ENCODE measurements around the gene SIMC1. TPM values are rescaled to one million over a fixed set of nuclear protein-coding genes. Genes with fewer than 3 reads are reported as not detected.
"Not testable (repeated sequence)": the region's sequence is repeated elsewhere in the genome, so short reads cannot be mapped to it uniquely, and the experiment has no call there.

SIMC1 gene
- total RNA-seq, 1 donor = 11.0 TPM

- not testable (repeated sequence) for DNase-seq (ENCODE audit: low read depth in 2 of 3, low spot score in 2 of 3)
Observed at GRCh38 chr5:176290057-176290840, 52.0 kb downstream of the SIMC1 start.

DNA sequence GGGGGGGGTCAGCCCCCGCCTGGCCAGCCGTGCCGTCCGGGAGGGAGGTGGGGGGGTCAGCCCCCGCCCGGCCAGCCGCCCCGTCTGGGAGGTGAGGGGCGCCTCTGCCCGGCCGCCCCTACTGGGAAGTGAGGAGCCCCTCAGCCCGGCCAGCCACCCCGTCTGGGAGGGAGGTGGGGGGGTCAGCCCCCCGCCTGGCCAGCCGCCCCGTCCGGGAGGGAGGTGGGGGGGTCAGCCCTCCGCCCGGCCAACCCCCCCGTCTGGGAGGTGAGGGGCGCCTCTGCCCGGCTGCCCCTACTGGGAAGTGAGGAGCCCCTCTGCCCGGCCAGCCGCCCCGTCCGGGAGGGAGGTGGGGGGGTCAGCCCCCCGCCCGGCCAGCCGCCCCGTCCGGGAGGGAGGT is 67.1 kb downstream of the SIMC1 start:
- not testable (repeated sequence) for DNase-seq (ENCODE audit: low read depth in 2 of 3, low spot score in 2 of 3)

GRCh38 chr5:176317534-176318374 is 79.5 kb downstream of the SIMC1 start:
- DNase-seq (ENCODE audit: low read depth in 2 of 3, low spot score in 2 of 3) = no peak

DNA sequence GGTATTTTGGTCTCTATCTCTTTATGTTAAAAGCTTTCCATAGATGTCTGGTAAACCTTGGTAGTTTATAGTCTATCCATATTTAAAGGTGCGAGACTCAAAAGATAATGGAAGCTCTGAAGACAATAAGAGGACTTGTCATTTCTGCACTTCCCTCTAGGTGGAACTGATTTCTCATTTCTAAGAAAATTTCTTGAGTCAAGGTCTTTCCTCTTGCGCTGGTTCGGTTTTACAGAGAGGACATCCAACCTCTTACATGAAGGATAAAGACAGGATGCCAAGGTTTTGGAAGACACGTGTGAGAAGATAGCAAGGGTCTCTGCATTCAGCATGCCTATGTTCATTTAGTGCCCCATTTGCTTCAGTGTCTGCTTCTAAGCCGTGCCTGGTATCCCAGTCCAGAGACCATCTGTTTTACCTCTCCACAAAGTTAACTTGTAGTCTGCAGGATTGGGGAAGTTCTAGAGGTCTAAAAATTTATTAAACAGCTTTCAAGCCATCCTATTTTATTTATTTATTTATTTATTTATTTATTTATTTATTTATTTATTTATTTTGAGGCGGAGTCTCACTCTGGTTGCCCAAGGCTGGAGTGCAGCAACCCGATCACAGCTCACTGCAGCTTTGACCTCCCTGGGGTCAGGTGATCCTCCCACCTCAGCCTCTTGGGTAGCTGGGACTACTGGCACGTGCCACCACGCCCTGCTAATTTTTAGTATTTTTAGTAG is 81.8 kb downstream of the SIMC1 start:
- peak in 2 of 3 donors; percentile 2 to 25 for DNase-seq (ENCODE audit: low read depth in 2 of 3, low spot score in 2 of 3)

DNA sequence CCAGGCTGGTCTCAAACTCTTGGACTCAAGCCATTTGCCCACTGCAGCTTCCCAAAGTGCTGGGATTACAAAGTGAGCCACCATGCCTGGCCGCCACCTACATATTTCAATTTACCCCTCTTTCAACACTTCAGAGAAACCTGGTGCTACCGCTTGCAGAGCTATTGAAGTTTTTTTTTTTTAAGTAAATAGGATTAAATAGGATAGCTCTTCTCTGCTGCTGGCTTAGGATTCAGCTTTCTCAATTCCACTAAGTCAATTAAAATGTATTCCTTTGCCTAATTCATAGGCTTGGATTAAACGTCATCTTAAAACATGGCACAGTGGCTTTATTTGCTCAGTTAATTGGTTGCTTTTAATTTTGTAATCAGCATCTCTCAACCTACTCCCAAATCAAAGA is 82.4 kb downstream of the SIMC1 start:
- no peak for DNase-seq (ENCODE audit: low read depth in 2 of 3, low spot score in 2 of 3)

GRCh38 chr5:176334031-176334770 is 96.0 kb downstream of the SIMC1 start:
- no peak for DNase-seq (ENCODE audit: low read depth in 2 of 3, low spot score in 2 of 3)

DNA sequence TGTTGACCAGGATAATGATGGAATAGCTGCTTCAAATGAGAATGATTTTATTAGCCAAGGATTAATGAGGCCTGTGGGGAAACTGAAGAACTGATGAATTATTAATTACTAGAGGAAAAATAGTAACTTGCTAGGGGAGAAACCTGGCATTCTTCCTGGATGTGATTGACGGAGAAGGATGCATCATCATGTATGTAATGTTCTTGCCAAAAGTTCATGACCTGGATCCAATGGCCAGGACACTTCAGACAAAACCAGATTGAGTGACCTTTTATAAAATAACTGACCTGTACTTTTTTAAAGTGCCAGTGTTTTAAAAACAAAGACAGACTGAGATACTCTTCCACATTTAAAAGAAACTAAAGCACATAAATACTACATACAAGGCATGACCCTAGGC is 99.7 kb downstream of the SIMC1 start:
- no peak for DNase-seq (ENCODE audit: low read depth in 2 of 3, low spot score in 2 of 3)

DNA sequence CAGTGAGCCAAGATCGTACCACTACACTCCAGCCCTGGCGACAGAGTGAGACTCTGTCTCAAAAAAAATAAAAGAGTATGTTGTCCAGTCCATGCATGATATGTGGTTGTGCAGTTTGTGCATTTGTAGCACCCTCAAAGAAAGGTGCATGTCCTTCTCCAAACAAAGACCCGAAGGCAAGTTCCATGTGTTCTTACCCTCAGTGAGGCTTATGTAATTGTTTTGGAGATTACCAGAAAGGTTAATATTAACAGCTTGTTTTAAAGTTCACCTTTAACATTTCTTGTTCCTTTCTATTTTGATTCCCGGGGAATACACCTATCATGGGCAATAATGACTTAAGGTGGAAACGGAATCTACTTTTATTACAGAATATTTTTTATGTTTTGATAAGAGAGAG is 101.1 kb downstream of the SIMC1 start:
- no peak for DNase-seq (ENCODE audit: low read depth in 2 of 3, low spot score in 2 of 3)

- no peak for DNase-seq (ENCODE audit: low read depth in 2 of 3, low spot score in 2 of 3)
Observed at GRCh38 chr5:176341325-176342157, 103.3 kb downstream of the SIMC1 start.

DNA sequence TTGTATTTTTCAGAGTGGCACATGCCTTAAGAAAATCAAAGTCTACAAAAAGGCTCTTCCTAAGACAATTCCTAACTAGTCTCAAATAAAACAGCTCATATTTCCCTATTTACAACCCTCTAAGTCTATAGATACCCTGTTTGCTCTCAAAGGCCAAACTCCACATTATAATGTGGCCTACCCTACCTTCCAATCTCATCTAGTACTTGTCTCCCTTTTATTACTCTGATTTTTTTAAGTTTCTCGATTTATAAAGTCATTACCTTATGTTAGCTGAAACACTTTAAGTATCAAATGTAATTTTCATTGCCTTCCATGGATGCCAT is 103.9 kb downstream of the SIMC1 start:
- DNase-seq (ENCODE audit: low read depth in 2 of 3, low spot score in 2 of 3) = no peak

DNA sequence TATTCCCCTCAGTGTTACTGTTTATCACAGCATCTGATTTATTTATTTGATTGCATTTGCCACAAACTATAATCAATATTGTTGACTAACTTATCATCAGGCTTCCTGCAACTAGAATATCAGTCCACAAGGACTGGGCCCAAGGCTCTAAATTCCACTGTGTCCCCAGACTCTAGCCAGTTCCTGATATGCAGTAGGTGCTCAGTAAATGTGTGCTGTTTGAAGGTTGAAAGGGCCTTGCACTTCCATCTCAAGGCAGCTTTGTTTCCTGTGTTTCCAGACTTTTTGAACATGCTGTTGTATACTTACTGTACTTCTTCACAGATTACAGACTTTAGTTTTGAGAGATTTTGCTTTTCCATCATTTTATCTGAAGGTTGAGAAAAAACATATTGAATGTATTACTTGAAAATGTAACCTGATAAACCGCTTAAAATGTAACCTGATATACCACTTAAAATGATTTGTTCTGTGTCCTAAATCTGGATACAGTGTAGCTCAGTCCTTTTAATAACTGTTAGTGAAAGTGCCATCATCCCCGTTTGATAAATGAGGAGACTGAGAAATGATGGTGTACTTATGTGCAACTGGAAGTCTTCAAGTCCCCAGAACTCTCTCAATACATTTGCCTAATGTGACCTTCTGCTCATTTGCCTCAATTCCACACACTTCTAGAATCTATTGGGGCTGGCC is 104.7 kb downstream of the SIMC1 start:
- no peak for DNase-seq (ENCODE audit: low read depth in 2 of 3, low spot score in 2 of 3)

GRCh38 chr5:176350416-176350815 is 112.2 kb downstream of the SIMC1 start:
- no peak for DNase-seq (ENCODE audit: low read depth in 2 of 3, low spot score in 2 of 3)

GRCh38 chr5:176352116-176352878 is 114.1 kb downstream of the SIMC1 start:
- no peak for DNase-seq (ENCODE audit: low read depth in 2 of 3, low spot score in 2 of 3)

DNA sequence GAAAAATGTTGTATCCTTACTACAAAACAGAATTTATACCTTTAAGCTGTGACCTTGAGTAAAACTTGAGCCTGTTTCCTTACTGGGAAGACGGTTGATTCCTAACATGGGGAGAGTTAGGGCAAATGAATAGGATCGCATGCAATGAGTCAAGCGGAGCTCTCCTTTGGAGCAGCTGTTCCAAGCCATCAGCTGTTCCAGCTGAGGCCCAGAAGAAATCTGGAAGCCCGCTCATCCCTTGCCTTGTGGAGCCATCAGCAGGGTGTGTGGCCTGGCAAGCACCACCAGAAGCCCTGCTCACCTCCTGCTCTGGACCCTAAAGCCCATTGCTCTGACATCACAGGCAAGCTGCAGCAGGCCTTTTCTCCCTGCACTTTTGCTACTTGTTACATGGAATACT is 115.3 kb downstream of the SIMC1 start:
- no peak for DNase-seq (ENCODE audit: low read depth in 2 of 3, low spot score in 2 of 3)

DNA sequence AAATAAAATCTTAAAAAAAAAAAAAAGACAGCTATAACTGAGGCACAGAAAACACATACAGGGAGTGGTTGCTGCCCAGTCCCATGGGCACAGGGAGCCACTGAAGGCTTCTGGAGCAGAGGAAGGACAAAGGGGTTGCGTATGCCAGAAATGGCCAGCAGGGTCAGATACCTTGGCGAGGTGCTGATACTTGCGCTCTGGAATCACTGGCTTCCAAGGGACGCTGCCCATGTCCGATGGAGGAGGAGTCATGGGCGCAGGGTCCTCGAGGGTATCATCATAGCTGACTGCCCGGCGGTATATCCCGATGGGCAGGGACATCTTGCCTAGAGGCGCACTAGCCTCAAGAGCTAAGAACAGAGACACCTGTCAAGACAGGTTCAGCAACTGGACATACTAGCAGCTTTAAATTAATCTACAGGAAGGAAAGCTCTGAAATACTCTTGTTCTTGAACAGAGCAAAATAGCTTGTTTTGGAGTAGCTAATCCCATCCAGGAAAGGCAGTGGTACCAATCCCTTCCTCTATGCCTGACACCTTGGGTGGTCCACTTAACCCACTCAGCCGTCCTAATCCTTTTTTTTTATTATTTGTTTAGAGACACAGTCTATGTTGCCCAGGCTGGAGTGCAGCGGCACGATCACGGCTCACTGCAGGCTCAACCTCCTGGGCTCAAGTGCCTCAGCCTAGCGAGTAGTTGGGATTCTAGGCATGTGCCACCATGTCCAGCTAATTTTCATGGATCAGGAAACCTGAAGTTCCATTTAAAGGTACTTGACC is 117.4 kb downstream of the SIMC1 start:
- no peak for DNase-seq (ENCODE audit: low read depth in 2 of 3, low spot score in 2 of 3)

- no peak for DNase-seq (ENCODE audit: low read depth in 2 of 3, low spot score in 2 of 3)
Observed at GRCh38 chr5:176356179-176356566, 117.9 kb downstream of the SIMC1 start.

DNA sequence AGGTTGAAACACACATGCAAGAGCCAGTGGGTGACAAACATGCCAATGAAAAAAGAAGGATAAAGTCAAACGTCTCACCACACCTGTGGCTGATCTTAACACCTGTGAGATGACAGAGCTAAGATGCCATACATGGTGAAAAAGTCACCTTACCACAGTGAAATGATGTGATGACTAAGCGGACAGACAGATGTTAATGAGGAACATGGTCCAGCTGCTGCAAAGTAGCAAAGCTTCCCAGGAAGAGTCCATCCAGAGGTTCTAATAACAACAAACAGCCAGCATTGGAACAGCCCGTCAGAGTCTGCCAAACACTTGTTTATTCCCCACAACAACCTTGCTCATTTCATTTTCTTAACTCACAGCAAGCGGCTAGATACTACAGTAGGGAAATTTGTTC is 121.4 kb downstream of the SIMC1 start:
- no peak for DNase-seq (ENCODE audit: low read depth in 2 of 3, low spot score in 2 of 3)

Measured in hematopoietic multipotent progenitor cell (in vitro differentiated cells).